WERI-Rb-1 (cell line): ENCODE results near the gene GPR78.

ENCODE experiments used
- DNase-seq: peaks from one replicate; pipeline ENCODE4 v3.0.0-alpha.2; 2020
- H3K27ac ChIP-seq: fragments of 250-450 bp; sonication (Bioruptor Pico); 2 replicates; pipeline ENCODE4 v1.5.1; 2020; ENCODE audit warnings: mild to moderate bottlenecking, moderate library complexity
- H3K27me3 ChIP-seq: fragments of 250-450 bp; sonication (Bioruptor Pico); 2 replicates; pipeline ENCODE4 v1.5.1; 2021; ENCODE audit warnings: mild to moderate bottlenecking, low read depth, moderate library complexity; ENCODE audit not compliant: insufficient read depth, severe bottlenecking
- H3K36me3 ChIP-seq: fragments of 250-450 bp; sonication (Bioruptor Pico); 2 replicates; pipeline ENCODE4 v1.5.1; 2020; ENCODE audit warnings: mild to moderate bottlenecking, moderate library complexity
- H3K4me3 ChIP-seq: 2 replicates; pipeline ENCODE4 v1.5.1; 2011; ENCODE audit warnings: low read depth, mild to moderate bottlenecking, control low read depth, low read length
- H3K9me3 ChIP-seq: fragments of 250-450 bp; sonication (Bioruptor Pico); 2 replicates; pipeline ENCODE4 v1.5.1; 2021; ENCODE audit warnings: mild to moderate bottlenecking, moderate library complexity; ENCODE audit not compliant: severe bottlenecking
- TF ChIP-seq, protein P1 (sequence below): IDR thresholded peaks from 2 replicates; pipeline ENCODE4 v1.5.1; 2011; ENCODE audit warnings: low read depth, mild to moderate bottlenecking, control low read depth, inconsistent platforms, low read length

GPR78 gene

GRCh38 chr4:8580321-8581093, at the start of gene GPR78:
Gene GPR78, plus strand, starts transcription at chr4:8580392. Its CDS starts 591 bp downstream, at chr4:8580983.
- H3K4me3 ChIP-seq = peak within 1 kb of the TSS; percentile 39
- no peaks in the 10 kb centered on the region for H3K36me3 ChIP-seq
- H3K9me3 ChIP-seq = peaks cover 2% of the 10 kb centered on the region
- no peak within 1 kb of the TSS for H3K27ac ChIP-seq
- peak; percentile 87 for DNase-seq
- H3K27me3 ChIP-seq = peaks cover 19% of the 10 kb centered on the region
- TF ChIP-seq, protein P1, sequence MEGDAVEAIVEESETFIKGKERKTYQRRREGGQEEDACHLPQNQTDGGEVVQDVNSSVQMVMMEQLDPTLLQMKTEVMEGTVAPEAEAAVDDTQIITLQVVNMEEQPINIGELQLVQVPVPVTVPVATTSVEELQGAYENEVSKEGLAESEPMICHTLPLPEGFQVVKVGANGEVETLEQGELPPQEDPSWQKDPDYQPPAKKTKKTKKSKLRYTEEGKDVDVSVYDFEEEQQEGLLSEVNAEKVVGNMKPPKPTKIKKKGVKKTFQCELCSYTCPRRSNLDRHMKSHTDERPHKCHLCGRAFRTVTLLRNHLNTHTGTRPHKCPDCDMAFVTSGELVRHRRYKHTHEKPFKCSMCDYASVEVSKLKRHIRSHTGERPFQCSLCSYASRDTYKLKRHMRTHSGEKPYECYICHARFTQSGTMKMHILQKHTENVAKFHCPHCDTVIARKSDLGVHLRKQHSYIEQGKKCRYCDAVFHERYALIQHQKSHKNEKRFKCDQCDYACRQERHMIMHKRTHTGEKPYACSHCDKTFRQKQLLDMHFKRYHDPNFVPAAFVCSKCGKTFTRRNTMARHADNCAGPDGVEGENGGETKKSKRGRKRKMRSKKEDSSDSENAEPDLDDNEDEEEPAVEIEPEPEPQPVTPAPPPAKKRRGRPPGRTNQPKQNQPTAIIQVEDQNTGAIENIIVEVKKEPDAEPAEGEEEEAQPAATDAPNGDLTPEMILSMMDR = no peak

DNA sequence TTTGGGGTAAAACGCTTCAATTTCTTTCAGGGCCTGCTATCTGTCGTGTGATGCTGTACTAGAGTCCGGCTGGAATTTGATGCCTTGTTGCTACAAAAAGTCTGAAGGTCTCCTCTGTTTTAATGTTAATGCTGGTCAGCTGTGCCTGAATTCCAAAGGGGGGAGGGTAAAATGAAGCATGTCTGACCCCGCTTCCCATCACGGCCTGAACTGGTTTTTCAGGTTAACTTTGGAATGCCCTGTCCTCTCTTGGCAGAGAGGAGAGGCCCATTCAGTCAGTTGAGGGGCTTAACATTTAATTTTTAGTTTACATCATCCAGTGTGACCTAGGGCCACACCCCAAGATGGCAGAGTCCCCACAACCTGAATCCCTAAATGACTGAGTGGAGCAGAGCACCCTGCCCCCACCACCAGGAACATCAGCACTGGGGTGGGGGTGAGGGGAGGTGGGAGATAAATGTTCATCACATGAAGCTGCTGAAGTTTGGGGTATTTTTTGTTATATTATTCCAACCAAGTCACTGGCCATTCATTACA, 47.9 kb upstream of the GPR78 start:
- no peaks in the 10 kb centered on the region for H3K27me3 ChIP-seq
- no peaks in the 10 kb centered on the region for H3K36me3 ChIP-seq
- no peak overlapping the region for H3K4me3 ChIP-seq
- TF ChIP-seq, protein P1 = no peak
- H3K9me3 ChIP-seq = peaks cover 5% of the 10 kb centered on the region
- no peak for DNase-seq
- H3K27ac ChIP-seq = no peak overlapping the region

DNA sequence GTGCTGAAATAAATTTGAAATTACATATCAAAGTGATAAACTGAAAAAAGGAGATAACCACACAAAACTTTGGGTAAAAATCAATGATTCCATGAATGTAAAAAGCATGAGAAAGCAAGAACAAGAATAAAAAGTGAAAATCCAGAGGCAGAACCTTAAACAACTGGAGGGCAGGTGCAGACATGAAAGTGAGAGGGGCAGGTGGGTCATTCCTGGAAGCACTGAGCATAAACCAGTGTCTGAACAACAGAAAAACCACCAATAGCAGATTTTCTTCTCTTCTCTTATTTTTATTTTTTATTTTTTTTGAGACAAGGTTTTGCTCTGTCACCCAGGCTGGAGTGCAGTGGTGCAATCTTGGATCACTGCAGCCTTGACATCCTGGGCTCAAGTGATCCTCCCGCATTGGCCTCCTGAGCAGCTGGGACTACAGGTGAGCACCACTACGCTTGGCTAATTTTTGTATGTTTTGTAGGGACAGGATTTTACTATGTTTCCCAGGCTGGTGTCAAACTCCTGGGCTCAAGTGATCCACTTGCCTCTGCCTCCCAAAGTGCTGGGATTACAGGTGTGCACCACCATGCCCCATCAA, 46.8 kb upstream of the GPR78 start:
- H3K9me3 ChIP-seq = peaks cover 5% of the 10 kb centered on the region
- H3K27ac ChIP-seq = no peak overlapping the region
- H3K27me3 ChIP-seq = no peaks in the 10 kb centered on the region
- no peak overlapping the region for H3K4me3 ChIP-seq
- TF ChIP-seq, protein P1 = no peak
- DNase-seq = no peak
- H3K36me3 ChIP-seq = no peaks in the 10 kb centered on the region

GRCh38 chr4:8534129-8534528, 46.1 kb upstream of the GPR78 start:
- H3K4me3 ChIP-seq = no peak overlapping the region
- no peaks in the 10 kb centered on the region for H3K36me3 ChIP-seq
- no peak overlapping the region for H3K27ac ChIP-seq
- H3K27me3 ChIP-seq = no peaks in the 10 kb centered on the region
- peaks cover 5% of the 10 kb centered on the region for H3K9me3 ChIP-seq
- TF ChIP-seq, protein P1 = no peak
- no peak for DNase-seq

- no peak for DNase-seq
- Histone ChIP-seq H3K9me3 (peaks cover 4% of the 10 kb centered on the region), H3K4me3 (no peak overlapping the region), H3K27me3 (no peaks in the 10 kb centered on the region), H3K36me3 (no peaks in the 10 kb centered on the region), H3K27ac (no peak overlapping the region)
- TF ChIP-seq, protein P1 = no peak
Observed at GRCh38 chr4:8534611-8535010, 45.6 kb upstream of the GPR78 start.
